Measurements from ENCODE around the gene SMARCC2. TPM values are rescaled to one million over a fixed set of nuclear protein-coding genes. Genes with fewer than 3 reads are reported as not detected.

The SMARCC2 gene
- total and polyA plus RNA-seq, 9 of the 15 experiments (the other 6 are each of a cell fraction or from before 2014, with no cell fraction given): 11.9 to 86.0 (median 36.6) TPM

DNA sequence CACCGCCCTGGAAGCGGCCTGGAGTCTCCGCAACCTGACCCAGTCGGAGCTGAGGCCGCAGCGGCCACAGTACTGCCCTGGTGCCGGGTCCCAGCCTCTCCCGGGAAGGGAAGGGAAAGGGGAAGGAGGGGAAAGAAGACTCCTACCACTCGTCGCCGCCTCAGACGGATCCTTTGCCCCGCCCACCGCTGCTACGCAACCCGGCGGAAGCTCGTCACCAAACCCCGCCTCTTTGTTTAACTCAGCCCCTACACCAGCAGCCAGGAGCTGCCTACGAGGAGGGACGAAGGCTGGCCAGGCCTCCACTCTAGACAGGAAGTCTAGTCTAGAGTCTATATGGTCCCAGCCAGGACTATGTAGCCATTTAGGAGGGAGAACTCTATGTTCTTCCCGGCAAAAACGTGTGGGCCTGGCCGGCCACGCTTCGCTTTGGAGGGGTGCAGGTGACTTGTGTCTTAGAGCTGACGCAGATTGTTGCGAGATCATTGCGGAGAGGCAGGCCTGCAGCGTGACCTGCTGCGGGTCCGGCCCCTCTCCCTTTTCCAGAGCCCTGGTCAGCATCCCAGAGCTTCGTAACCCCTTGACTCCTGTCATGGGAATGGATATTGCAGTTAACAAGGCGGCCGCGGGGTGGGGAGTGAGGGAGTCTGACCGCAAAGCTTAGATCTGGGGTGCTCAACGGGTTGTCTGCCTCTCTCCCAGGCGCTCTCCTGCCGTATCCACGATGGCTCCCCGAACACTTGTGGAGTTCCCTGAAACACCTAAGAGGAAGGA lies 32.7 kb upstream of the SMARCC2 start, which contains the start of gene RNF41 (continued):
- TF ChIP-seq FOXJ2 (tag; IDR thresholded peaks at IDR 0.05) (no peak), ZNF707 (CRISPR knock-in tag; conservative IDR thresholded peaks at IDR 0.05) (0 out of 2 replicates have a peak, but pooled peaks have one; percentile 31), NBN (IDR thresholded peaks at IDR 0.05; ENCODE audit: low read depth) (peak; percentile 31; the same call in 1 of the 2 replicates), MAFG (tag; conservative IDR thresholded peaks at IDR 0.05) (no peak), ZNF316 (IDR thresholded peaks at IDR 0.05) (no peak), HNRNPUL1 (IDR thresholded peaks at IDR 0.05; ENCODE audit: low read length) (no peak), ZNF134 (CRISPR knock-in tag; conservative IDR thresholded peaks at IDR 0.05) (no peak), RBM25 (IDR thresholded peaks at IDR 0.05; ENCODE audit: low read depth, low read length, severe bottlenecking) (no peak), SUPT5H (IDR thresholded peaks at IDR 0.05) (peak; percentile 92), EZH2 (IDR thresholded peaks at IDR 0.05; ENCODE audit: borderline replicate concordance, low read depth, low read length) (no peak), ZNF75A (CRISPR knock-in tag; IDR thresholded peaks at IDR 0.05) (no peak), ZNF408 (CRISPR knock-in tag; IDR thresholded peaks at IDR 0.05; ENCODE audit: low read depth) (no peak), ERF (CRISPR knock-in tag; IDR thresholded peaks at IDR 0.05) (no peak), RB1 (IDR thresholded peaks at IDR 0.05; ENCODE audit: low read depth) (no peak; the same call in 1 of the 2 replicates)
- TF ChIP-seq, protein P1, sequence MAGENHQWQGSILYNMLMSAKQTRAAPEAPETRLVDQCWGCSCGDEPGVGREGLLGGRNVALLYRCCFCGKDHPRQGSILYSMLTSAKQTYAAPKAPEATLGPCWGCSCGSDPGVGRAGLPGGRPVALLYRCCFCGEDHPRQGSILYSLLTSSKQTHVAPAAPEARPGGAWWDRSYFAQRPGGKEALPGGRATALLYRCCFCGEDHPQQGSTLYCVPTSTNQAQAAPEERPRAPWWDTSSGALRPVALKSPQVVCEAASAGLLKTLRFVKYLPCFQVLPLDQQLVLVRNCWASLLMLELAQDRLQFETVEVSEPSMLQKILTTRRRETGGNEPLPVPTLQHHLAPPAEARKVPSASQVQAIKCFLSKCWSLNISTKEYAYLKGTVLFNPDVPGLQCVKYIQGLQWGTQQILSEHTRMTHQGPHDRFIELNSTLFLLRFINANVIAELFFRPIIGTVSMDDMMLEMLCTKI (IDR thresholded peaks at IDR 0.05; ENCODE audit: partially characterized antibody): no peak
- TF ChIP-seq, protein P2, sequence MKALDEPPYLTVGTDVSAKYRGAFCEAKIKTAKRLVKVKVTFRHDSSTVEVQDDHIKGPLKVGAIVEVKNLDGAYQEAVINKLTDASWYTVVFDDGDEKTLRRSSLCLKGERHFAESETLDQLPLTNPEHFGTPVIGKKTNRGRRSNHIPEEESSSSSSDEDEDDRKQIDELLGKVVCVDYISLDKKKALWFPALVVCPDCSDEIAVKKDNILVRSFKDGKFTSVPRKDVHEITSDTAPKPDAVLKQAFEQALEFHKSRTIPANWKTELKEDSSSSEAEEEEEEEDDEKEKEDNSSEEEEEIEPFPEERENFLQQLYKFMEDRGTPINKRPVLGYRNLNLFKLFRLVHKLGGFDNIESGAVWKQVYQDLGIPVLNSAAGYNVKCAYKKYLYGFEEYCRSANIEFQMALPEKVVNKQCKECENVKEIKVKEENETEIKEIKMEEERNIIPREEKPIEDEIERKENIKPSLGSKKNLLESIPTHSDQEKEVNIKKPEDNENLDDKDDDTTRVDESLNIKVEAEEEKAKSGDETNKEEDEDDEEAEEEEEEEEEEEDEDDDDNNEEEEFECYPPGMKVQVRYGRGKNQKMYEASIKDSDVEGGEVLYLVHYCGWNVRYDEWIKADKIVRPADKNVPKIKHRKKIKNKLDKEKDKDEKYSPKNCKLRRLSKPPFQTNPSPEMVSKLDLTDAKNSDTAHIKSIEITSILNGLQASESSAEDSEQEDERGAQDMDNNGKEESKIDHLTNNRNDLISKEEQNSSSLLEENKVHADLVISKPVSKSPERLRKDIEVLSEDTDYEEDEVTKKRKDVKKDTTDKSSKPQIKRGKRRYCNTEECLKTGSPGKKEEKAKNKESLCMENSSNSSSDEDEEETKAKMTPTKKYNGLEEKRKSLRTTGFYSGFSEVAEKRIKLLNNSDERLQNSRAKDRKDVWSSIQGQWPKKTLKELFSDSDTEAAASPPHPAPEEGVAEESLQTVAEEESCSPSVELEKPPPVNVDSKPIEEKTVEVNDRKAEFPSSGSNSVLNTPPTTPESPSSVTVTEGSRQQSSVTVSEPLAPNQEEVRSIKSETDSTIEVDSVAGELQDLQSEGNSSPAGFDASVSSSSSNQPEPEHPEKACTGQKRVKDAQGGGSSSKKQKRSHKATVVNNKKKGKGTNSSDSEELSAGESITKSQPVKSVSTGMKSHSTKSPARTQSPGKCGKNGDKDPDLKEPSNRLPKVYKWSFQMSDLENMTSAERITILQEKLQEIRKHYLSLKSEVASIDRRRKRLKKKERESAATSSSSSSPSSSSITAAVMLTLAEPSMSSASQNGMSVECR (CRISPR knock-in tag; IDR thresholded peaks at IDR 0.05): peak; percentile 72
- TF ChIP-seq, protein P3, sequence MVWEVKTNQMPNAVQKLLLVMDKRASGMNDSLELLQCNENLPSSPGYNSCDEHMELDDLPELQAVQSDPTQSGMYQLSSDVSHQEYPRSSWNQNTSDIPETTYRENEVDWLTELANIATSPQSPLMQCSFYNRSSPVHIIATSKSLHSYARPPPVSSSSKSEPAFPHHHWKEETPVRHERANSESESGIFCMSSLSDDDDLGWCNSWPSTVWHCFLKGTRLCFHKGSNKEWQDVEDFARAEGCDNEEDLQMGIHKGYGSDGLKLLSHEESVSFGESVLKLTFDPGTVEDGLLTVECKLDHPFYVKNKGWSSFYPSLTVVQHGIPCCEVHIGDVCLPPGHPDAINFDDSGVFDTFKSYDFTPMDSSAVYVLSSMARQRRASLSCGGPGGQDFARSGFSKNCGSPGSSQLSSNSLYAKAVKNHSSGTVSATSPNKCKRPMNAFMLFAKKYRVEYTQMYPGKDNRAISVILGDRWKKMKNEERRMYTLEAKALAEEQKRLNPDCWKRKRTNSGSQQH (CRISPR knock-in tag; IDR thresholded peaks at IDR 0.05): no peak
- TF ChIP-seq, protein P4, sequence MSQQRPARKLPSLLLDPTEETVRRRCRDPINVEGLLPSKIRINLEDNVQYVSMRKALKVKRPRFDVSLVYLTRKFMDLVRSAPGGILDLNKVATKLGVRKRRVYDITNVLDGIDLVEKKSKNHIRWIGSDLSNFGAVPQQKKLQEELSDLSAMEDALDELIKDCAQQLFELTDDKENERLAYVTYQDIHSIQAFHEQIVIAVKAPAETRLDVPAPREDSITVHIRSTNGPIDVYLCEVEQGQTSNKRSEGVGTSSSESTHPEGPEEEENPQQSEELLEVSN (IDR thresholded peaks at IDR 0.05; ENCODE audit: borderline replicate concordance in 1 of 2, extremely low read depth in 1 of 2, insufficient read depth in 1 of 2, insufficient read length in 1 of 2, low read depth in 1 of 2, low read length in 1 of 2, poor library complexity in 1 of 2, severe bottlenecking in 1 of 2): peak; percentile 41 to 61

Measured in K562 (cell line).